Loucy (cell line): ENCODE results near the gene FXYD7.

Source experiments
- CTCF ChIP-seq: fragments of 200-600 bp; sonication (generic); conservative IDR thresholded peaks from 2 replicates; pipeline ENCODE4 v1.5.1; 2014; ENCODE audit warnings: mild to moderate bottlenecking, antibody characterized with exemption, low read length
- EZH2phosphoT487 ChIP-seq: fragments of 200-600 bp; IDR thresholded peaks from 2 replicates; pipeline ENCODE4 v1.6.1; 2018; ENCODE audit warnings: antibody characterized with exemption, mild to moderate bottlenecking, moderate library complexity, borderline replicate concordance

GRCh38 chr19:35122687-35123551, 20.1 kb upstream of the FXYD7 start:
- no peak for TF ChIP-seq CTCF
- no peak for TF ChIP-seq EZH2phosphoT487
